Parathyroid adenoma (tissue), 2 donors: ENCODE measurements around the gene SLC12A9.
A peak's percentile ranks its signal among the peaks of the same experiment; 100 is the strongest.

Source experiments
- H2AFZ ChIP-seq: fragments of 300-600 bp; sonication (generic); one replicate; pipeline ENCODE4 v1.7.0; 2017; ENCODE audit warnings: antibody characterized with exemption, mild to moderate bottlenecking
- H3K27ac ChIP-seq: fragments of 300-600 bp; sonication (generic); one replicate; pipeline ENCODE4 v1.7.0; 2017
- H3K27me3 ChIP-seq: fragments of 300-600 bp; sonication (generic); one replicate; pipeline ENCODE4 v1.7.0; 2017; ENCODE audit warnings: low read length; ENCODE audit not compliant: control insufficient read depth, insufficient read depth
- H3K36me3 ChIP-seq: fragments of 300-600 bp; sonication (generic); one replicate; pipeline ENCODE4 v1.7.0; 2017; ENCODE audit warnings: low read length; ENCODE audit not compliant: control insufficient read depth, insufficient read depth
- H3K4me1 ChIP-seq: fragments of 300-600 bp; sonication (generic); one replicate; pipeline ENCODE4 v1.7.0; 2017; ENCODE audit warnings: control low read depth
- H3K4me2 ChIP-seq: fragments of 300-600 bp; sonication (generic); one replicate; pipeline ENCODE4 v1.7.0; 2017; ENCODE audit warnings: low read length
- H3K4me3 ChIP-seq: fragments of 300-600 bp; sonication (generic); one replicate; pipeline ENCODE4 v1.7.0; 2017; ENCODE audit warnings: low read depth, low read length
- H3K79me2 ChIP-seq: fragments of 300-600 bp; sonication (generic); one replicate; pipeline ENCODE4 v1.7.0; 2017; ENCODE audit warnings: control low read depth
- H3K9ac ChIP-seq: fragments of 300-600 bp; sonication (generic); one replicate; pipeline ENCODE4 v1.7.0; 2017; ENCODE audit warnings: mild to moderate bottlenecking
- H3K9me3 ChIP-seq: fragments of 300-600 bp; sonication (generic); one replicate; pipeline ENCODE4 v1.7.0; 2017; ENCODE audit warnings: low read length; ENCODE audit not compliant: control insufficient read depth
- CTCF ChIP-seq: fragments of 300-600 bp; sonication (generic); IDR thresholded peaks from one replicate; pipeline ENCODE4 v1.7.0; 2017; ENCODE audit warnings: antibody characterized with exemption, mild to moderate bottlenecking
- donor health status: primary hyperparathyroidism.

The SLC12A9 gene

GRCh38 chr7:100885440-100886141 lies 33.1 kb downstream of the SLC12A9 start:
- Histone ChIP-seq H2AFZ (no peak overlapping the region), H3K27ac (no peak overlapping the region), H3K9me3 (no peaks in the 10 kb centered on the region), H3K4me3 (no peak overlapping the region), H3K79me2 (peaks cover 6% of the 10 kb centered on the region), H3K36me3 (no peaks in the 10 kb centered on the region), H3K27me3 (no peaks in the 10 kb centered on the region), H3K4me1 (peaks cover 14% of the 10 kb centered on the region), H3K4me2 (no peak overlapping the region), H3K9ac (no peak overlapping the region)
- no peak for TF ChIP-seq CTCF

- no peak overlapping the region for H3K27ac ChIP-seq
- no peak for TF ChIP-seq CTCF
- no peak overlapping the region for H3K4me3 ChIP-seq
- no peak overlapping the region for H3K4me2 ChIP-seq
- no peaks in the 10 kb centered on the region for H3K9me3 ChIP-seq
- no peaks in the 10 kb centered on the region for H3K27me3 ChIP-seq
- H2AFZ ChIP-seq: no peak overlapping the region
- no peaks in the 10 kb centered on the region for H3K36me3 ChIP-seq
- H3K79me2 ChIP-seq: peaks cover 6% of the 10 kb centered on the region
- peaks cover 21% of the 10 kb centered on the region for H3K4me1 ChIP-seq
- no peak overlapping the region for H3K9ac ChIP-seq
Observed at GRCh38 chr7:100886142-100886935, 33.8 kb downstream of the SLC12A9 start.

GRCh38 chr7:100886936-100887515 lies 34.5 kb downstream of the SLC12A9 start:
- Histone ChIP-seq H3K9me3 (no peaks in the 10 kb centered on the region), H3K4me3 (no peak overlapping the region), H3K4me1 (peaks cover 26% of the 10 kb centered on the region), H3K79me2 (peaks cover 2% of the 10 kb centered on the region), H3K4me2 (no peak overlapping the region), H3K9ac (no peak overlapping the region), H3K27ac (no peak overlapping the region), H3K36me3 (no peaks in the 10 kb centered on the region), H3K27me3 (no peaks in the 10 kb centered on the region), H2AFZ (no peak overlapping the region)
- no peak for TF ChIP-seq CTCF

GRCh38 chr7:100887516-100888290 lies 35.2 kb downstream of the SLC12A9 start:
- no peak for TF ChIP-seq CTCF
- H3K9ac ChIP-seq: no peak overlapping the region
- H3K4me2 ChIP-seq: no peak overlapping the region
- H3K36me3 ChIP-seq: no peaks in the 10 kb centered on the region
- H3K79me2 ChIP-seq: peaks cover 2% of the 10 kb centered on the region
- H3K27me3 ChIP-seq: no peaks in the 10 kb centered on the region
- H3K9me3 ChIP-seq: no peaks in the 10 kb centered on the region
- H3K4me3 ChIP-seq: no peak overlapping the region
- peak overlapping the region; percentile 100 for H3K27ac ChIP-seq
- H3K4me1 ChIP-seq: peaks cover 26% of the 10 kb centered on the region
- no peak overlapping the region for H2AFZ ChIP-seq
